Sciatic nerve (tissue), 2 donors: ENCODE data around the gene GPC6. TPM values are rescaled to one million over a fixed set of nuclear protein-coding genes. Genes with fewer than 3 reads are reported as not detected.
A peak's percentile ranks its signal among the peaks of the same experiment; 100 is the strongest.

Experiments used
- ATAC-seq: fragments of 200-7000 bp; cut with Tn5 transposase; one replicate; pipeline ENCODE4 v1.9.1; 2020; ENCODE audit warnings: mild to moderate bottlenecking, moderate library complexity
- DNase-seq: peaks from one replicate; pipeline ENCODE4 v3.0.0-alpha.2; 2020; ENCODE audit warnings: low spot score
- intact Hi-C: fragments of 100-400 bp; cut with DNase I; formaldehyde crosslinking; loops from one replicate; pipeline ENCODE4 v1.14.2; 2022
- total RNA-seq: library from RNA; stranded (reverse); fragmentation: NEBNext Ultra II Directional; extraction: Animal tissue kit (Norgen Biotek cat#: 25700); gene quantifications from one replicate; pipeline ENCODE4 v1.2.1, GENCODE V29; 2021
- donor health status: DM: no; HTN: no; CAD: no.
- donor health status: DM: no; HTN: no; CAD: no.

Gene GPC6
- total RNA-seq, 1 donor from 2014 or later, result 37.8 TPM

GRCh38 chr13:93589788-93590187 lies 363.2 kb downstream of the GPC6 start:
- DNase-seq (no peak), ATAC-seq (no peak)
- intact Hi-C loops, result no loop called here

GRCh38 chr13:93603043-93603442 lies 376.4 kb downstream of the GPC6 start:
- no peak for ATAC-seq
- no peak for DNase-seq
- intact Hi-C loops, result no loop called here

GRCh38 chr13:93614776-93615175 lies 388.2 kb downstream of the GPC6 start:
- DNase-seq (no peak), ATAC-seq (no peak)
- intact Hi-C loops, result no loop called here

DNA sequence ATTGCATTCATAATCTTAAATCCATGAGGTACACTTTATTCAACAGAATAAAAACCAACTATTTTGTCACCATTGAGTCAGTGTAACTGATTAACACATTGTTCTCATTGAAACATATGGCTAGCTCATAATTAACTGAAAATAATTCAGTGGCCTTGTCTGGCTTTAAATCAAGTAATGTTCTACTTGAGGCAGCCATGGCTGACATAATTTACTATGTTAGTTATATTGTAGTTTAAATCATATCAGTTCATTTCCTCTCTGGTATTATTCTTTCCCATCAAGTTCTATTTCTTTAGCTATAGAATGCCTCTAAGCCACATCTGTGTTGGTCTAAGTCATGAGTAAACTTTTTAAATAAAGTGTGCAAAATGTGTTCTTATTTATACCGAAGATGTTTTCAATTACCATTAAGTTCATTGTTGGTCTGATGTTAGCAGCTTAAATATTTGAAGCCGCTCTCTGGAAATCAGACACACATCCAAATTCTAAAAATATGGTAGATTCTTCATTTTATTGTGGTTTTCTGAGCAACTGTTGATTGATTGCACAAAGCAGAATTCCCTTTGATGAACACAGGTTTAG lies 393.7 kb downstream of the GPC6 start:
- intact Hi-C loops, result no loop called here
- no peak for ATAC-seq
- no peak for DNase-seq

DNA sequence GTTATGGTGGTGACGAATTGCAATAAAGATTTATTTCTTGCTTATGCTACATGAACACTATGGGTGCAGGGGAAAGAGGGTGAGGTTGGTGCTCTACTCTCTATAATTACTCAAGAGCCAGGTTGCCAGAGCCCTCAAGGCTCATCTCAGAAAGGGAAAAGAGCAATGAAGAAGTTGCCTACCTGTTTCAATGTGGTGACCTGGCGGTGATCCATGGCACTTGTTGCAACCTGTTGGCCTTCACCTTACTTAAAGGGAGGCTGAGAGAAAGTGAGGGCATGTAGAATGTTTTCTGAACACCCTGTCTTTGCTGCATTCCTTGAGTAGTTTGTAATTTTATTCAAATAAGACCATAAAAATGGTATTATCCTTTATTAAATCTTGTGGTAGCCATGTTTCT lies 394.4 kb downstream of the GPC6 start:
- intact Hi-C loops, result no loop called here
- no peak for ATAC-seq
- DNase-seq, result no peak

GRCh38 chr13:93621966-93622365 lies 395.4 kb downstream of the GPC6 start:
- ATAC-seq (no peak), DNase-seq (no peak)
- intact Hi-C loops, result no loop called here

- intact Hi-C loops, result no loop called here
- ATAC-seq, result no peak
- DNase-seq, result no peak
Observed at GRCh38 chr13:93624311-93624777, 397.7 kb downstream of the GPC6 start.

GRCh38 chr13:93625536-93625935 lies 398.9 kb downstream of the GPC6 start:
- intact Hi-C loops, result no loop called here
- no peak for DNase-seq
- peak; percentile 22 for ATAC-seq

DNA sequence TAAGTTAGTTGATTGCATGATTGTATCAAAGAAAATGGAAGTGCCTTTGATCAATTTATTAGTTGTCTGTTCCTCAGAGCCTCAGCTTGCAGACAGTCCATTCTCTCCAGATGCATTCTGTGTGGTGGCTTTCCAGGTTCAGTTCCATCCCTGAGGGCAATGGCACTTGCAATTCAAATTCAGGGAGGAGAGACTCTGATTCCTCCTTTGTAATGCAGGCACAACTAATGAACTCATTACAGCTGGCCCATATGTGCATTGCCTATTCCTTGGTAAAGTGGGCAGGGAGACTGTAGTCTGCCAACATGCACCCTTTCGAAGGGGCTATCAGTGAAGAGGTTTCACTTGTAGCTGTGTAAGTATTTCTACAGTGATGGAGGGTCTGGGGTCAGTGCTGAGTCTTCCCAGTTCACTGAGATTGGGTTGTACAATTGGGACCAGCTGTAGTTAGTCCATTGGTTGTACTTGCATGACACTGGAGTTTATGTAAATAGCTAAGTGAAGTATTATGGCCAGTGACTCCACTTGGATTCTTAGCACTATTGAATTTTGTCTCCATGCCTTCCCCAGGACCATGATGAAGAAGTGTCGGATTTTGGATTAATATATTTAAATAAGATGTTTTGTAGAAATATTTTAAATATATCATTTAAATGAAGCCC lies 401.7 kb downstream of the GPC6 start:
- intact Hi-C loops, result no loop called here

GRCh38 chr13:93635616-93636032 lies 409.0 kb downstream of the GPC6 start:
- DNase-seq, result no peak
- intact Hi-C loops, result no loop called here
- peak; percentile 97 for ATAC-seq

More for the DNA sequence above, 401.7 kb downstream of the GPC6 start:
- no peak for DNase-seq
- no peak for ATAC-seq

DNA sequence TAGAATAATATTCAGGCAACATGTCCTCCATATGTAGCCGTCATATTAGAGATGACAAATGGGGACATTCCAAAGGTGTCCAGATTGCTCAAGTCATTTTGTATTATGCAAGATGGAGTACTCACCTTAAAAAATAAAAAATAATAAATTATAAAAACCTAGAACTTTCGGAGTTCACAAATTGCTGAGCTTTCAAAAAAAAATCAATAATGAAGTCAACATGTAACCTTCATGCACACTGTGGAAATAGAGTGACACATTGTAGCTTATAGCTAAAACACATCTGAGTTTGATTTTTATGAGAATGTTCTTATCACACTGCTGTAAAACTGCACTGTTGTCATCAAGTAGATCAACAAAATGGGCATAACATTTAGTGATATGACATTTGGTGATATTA lies 411.2 kb downstream of the GPC6 start:
- no peak for ATAC-seq
- intact Hi-C loops, result no loop called here
- no peak for DNase-seq

DNA sequence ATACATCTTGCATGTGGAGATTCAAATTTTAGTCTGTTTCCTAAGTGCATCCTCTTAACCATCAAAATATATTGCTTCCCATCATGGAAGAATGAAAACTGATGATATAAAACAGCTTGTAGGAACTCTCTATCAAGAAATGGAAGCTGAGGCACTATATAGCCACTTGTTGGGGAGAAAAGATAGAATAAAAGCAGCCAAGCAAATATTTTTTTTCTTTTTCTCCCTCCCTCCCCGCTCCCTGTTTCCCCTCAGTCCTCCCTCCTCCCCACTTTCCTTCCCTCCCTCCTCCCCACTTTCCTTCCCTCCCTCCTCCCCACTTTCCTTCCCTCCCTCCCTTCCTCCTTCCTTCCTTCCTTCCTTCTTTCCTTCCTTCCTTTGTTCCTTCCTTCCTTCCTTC lies 413.8 kb downstream of the GPC6 start:
- intact Hi-C loops, result no loop called here
- ATAC-seq, result no peak

DNA sequence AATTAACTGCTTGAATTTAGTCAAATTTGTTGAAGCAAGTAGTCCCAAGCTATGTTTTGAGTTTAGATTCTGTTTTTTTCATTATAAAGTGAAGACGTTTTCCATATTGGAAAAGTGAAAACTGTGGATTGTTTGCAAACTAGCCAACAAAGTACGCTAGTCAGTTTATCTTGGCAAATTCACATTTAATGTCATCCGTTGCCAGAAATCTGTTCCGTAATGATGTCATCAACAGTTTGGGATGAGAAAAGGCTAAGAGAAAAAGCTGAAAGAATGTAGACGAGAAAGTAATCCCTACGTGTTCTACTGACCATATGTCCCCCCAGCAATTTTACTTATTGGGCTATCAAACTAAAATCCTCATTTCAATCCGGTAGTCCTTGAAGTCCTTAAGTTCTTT lies 419.6 kb downstream of the GPC6 start:
- ATAC-seq (peak; percentile 75), DNase-seq (no peak)
- intact Hi-C loops, result no loop called here

More for the DNA sequence above, 413.8 kb downstream of the GPC6 start:
- no peak for DNase-seq

DNA sequence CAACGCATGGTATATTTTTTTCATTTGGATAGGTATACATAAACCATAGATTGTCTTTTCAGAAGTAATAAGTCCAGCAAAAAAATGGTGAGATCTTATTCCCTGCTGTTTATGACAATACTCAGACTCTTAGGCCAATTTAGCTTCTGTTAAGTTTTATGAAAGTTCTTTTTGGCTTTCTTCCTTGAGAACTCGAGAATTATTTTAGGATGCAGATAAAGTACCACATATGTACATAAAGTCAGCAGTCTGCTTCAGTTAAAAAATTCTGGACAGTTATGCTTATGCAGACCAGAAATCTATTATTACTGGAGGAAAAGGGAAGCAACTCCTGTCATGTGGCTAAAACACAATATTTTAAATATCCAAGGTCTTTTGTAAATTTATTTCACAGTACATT lies 422.9 kb downstream of the GPC6 start:
- DNase-seq (no peak), ATAC-seq (no peak)
- intact Hi-C loops, result no loop called here

DNA sequence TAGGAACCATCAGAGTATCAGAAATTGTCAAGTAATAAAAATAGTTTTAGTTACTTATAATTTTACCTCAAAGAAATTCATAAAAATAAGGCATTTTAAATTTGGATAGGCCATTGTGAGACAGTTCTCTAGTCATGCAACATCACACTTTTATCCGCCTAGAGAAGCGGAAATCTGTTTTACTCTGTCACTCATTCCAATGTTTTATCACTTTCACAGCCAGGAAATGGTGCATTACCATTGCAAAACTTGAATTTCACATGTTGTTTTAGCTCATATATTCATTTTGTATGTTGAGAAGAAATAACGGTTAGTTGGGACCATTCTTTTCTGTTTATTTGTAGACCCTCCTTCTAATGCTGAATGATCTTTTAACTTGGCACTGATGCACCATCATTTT lies 427.2 kb downstream of the GPC6 start:
- intact Hi-C loops, result no loop called here
- DNase-seq (no peak), ATAC-seq (no peak)

DNA sequence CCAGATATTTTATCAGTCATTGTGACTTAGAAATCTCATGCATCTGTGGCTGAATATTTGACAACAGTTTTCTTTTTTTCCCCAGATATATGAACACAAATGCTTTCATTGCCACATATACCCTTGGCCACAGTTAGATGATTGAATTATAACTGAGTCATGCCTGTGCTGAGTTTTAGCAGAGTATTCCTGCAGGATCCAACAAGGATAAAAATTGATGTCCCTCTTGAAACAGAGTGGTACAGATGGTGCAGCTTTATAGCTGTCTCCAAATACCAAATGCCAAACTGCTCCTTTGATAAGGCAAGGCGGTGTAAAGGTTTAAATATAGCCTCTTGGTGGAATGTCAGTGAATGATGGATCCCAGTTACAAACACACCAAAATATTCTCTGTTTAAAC lies 428.5 kb downstream of the GPC6 start:
- intact Hi-C loops, result no loop called here
- no peak for DNase-seq

DNA sequence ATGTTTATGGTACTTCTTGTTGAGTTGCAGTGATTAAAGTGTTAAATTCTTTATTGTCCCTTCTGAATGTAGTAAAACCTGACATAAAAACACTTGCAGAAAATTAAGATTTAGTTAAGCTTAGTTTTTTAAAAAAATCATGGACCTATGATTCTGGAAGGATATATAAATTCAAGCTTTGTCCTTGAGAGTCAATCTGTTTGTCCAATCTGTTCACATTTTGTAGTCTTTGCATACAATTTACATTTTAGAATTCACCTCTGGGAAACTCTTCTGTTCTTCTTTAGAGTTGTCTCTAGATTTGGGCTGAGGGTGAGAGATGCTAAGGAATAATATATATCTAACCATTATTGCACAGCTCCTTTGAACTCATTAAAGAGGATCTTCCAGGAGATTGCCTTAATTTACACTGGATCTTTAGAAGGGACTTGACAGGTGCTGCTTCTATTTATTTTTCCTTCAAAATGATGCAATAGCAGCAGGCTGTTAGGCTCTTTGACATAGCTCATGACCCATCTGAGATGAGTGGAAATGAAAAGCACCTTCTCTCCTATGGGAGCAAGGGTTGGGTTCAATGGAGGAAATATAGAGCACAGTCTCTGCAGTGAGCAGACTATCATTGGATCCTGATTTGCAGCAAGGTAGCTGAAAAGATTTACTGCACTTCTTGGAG lies 433.9 kb downstream of the GPC6 start:
- no peak for ATAC-seq
- intact Hi-C loops, result no loop called here

More for the DNA sequence above, 428.5 kb downstream of the GPC6 start:
- no peak for ATAC-seq

DNA sequence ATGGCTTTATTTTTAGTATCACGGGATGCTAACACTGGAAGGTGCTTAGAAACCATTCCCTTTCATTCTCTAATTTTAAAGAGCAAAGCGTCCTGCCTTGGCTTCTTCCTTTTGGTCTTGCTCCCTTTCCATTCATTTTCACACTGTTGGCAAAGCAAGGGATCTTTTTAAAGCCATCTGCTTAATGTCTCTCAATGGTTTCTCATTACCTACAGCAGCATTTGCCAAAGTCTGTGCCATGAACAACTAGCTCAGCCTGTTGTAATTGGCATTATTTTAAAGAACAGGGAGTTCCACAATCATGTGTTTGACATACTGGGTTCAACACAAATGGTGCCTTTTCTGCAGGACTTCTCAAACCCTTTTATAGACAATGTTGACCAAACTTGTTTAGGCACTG lies 444.3 kb downstream of the GPC6 start:
- DNase-seq (no peak), ATAC-seq (no peak)
- intact Hi-C loops, result no loop called here

More for the DNA sequence above, 433.9 kb downstream of the GPC6 start:
- DNase-seq, result no peak

- DNase-seq, result no peak
- no peak for ATAC-seq
- intact Hi-C loops, result no loop called here
Observed at GRCh38 chr13:93672996-93673395, 446.4 kb downstream of the GPC6 start.

GRCh38 chr13:93673885-93674284 lies 447.3 kb downstream of the GPC6 start:
- intact Hi-C loops, result no loop called here
- ATAC-seq, result no peak

More at GRCh38 chr13:93673885-93674284, 447.3 kb downstream of the GPC6 start:
- no peak for DNase-seq
